ENCODE results near the gene ZFHX3. TPM values are rescaled to one million over a fixed set of nuclear protein-coding genes. Genes with fewer than 3 reads are reported as not detected.

Gene ZFHX3
- total and polyA plus RNA-seq, 7 experiments from 2014 or later, result 0.09 to 9.8 (median 1.7) TPM

GRCh38 chr16:72922714-72923113 lies 125.2 kb downstream of the ZFHX3 start:
- peaks cover 0 to 8% (median 0%) of the 10 kb centered on the region in 5 donors for H3K36me3 Mint-ChIP-seq
- no peaks in the 10 kb centered on the region for H3K36me3 ChIP-seq (ENCODE audit: control insufficient read depth in 2 of 3, insufficient read depth in 3 of 3, low read length in 3 of 3)
- no peak for ATAC-seq
- peaks cover 0 to 2% (median 0%) of the 10 kb centered on the region in 11 donors for H3K9me3 Mint-ChIP-seq
- H3K27me3 Mint-ChIP-seq, result peaks cover 0 to 18% (median 0%) of the 10 kb centered on the region in 5 donors
- no peak overlapping the region for H3K4me3 ChIP-seq (ENCODE audit: low read length)
- no peak for DNase-seq
- POLR2A ChIA-PET, result no interaction called here
- intact Hi-C loops (cut with micrococcal nuclease), result loop anchor here in 1 of 2 donors (5.0 to 10.0 kb wide), 2 partner anchors 48 to 135 kb away; no protein-coding TSS in a partner anchor
- no peaks in the 10 kb centered on the region for H3K4me1 ChIP-seq (ENCODE audit: control insufficient read depth in 2 of 2, insufficient read depth in 2 of 2, low read length in 2 of 2)
- H3K9me3 ChIP-seq (ENCODE audit: control insufficient read depth in 2 of 3, low read length in 3 of 3), result no peaks in the 10 kb centered on the region
- CTCF ChIA-PET, result no interaction called here
- peaks cover 0 to 2% of the 10 kb centered on the region in 2 donors for H3K27me3 ChIP-seq (ENCODE audit: control insufficient read depth in 2 of 2, insufficient read depth in 2 of 2, low read length in 2 of 2)
- peaks cover 6 to 29% (median 11%) of the 10 kb centered on the region in 7 donors for H3K4me1 Mint-ChIP-seq
- no peak overlapping the region for H3K27ac ChIP-seq (ENCODE audit: low read depth, low read length)
- peak overlapping the region in 3 of 9 donors; percentile 9 to 63 (median 36) for H3K27ac Mint-ChIP-seq
- peak overlapping the region in 3 of 10 donors; percentile 16 to 39 (median 18) for H3K4me3 Mint-ChIP-seq

- POLR2A ChIA-PET, result no interaction called here
- DNase-seq, result no peak
- H3K4me3 Mint-ChIP-seq, result peak overlapping the region in 8 of 10 donors; percentile 12 to 81 (median 68)
- no peaks in the 10 kb centered on the region for H3K9me3 ChIP-seq (ENCODE audit: control insufficient read depth in 2 of 3, low read length in 3 of 3)
- peaks cover 6 to 29% (median 11%) of the 10 kb centered on the region in 7 donors for H3K4me1 Mint-ChIP-seq
- H3K36me3 Mint-ChIP-seq, result peaks cover 0 to 8% (median 0%) of the 10 kb centered on the region in 5 donors
- peaks cover 0 to 18% (median 0%) of the 10 kb centered on the region in 5 donors for H3K27me3 Mint-ChIP-seq
- no peak for ATAC-seq
- CTCF ChIA-PET, result no interaction called here
- H3K27me3 ChIP-seq (ENCODE audit: control insufficient read depth in 2 of 2, insufficient read depth in 2 of 2, low read length in 2 of 2), result peaks cover 0 to 2% of the 10 kb centered on the region in 2 donors
- peak overlapping the region in 4 of 9 donors; percentile 26 to 86 (median 68) for H3K27ac Mint-ChIP-seq
- H3K4me3 ChIP-seq (ENCODE audit: low read length), result no peak overlapping the region
- no peaks in the 10 kb centered on the region for H3K36me3 ChIP-seq (ENCODE audit: control insufficient read depth in 2 of 3, insufficient read depth in 3 of 3, low read length in 3 of 3)
- no peaks in the 10 kb centered on the region for H3K9me3 Mint-ChIP-seq
- intact Hi-C loops (cut with micrococcal nuclease), result loop anchor here in 1 of 2 donors (1.0 to 10.0 kb wide), 4 partner anchors 11 to 257 kb away; no protein-coding TSS in a partner anchor
- no peaks in the 10 kb centered on the region for H3K4me1 ChIP-seq (ENCODE audit: control insufficient read depth in 2 of 2, insufficient read depth in 2 of 2, low read length in 2 of 2)
- no peak overlapping the region for H3K27ac ChIP-seq (ENCODE audit: low read depth, low read length)
Observed at GRCh38 chr16:72921620-72922019, 126.3 kb downstream of the ZFHX3 start.

DNA sequence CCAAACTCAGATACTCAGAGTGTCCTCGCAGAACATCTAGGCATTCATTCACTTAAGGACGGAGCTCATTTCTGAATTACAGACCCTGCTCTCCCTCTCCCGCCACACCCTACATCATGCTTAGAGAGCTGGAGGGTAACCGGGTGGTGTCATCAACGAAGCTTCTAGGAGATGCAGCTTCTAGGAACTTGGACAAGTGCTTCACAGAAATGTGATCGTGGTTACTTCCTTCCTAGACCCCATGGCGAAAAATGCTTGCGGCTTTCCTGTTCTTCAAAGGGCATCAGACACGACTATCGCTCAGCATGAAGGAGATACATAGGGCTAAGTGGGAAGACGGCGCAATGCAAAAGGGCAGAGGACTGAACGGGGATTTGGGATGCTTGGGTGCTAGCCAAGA lies 126.8 kb downstream of the ZFHX3 start:
- Histone ChIP-seq H3K27ac (ENCODE audit: low read depth, low read length) (no peak overlapping the region), H3K27me3 (ENCODE audit: control insufficient read depth in 2 of 2, insufficient read depth in 2 of 2, low read length in 2 of 2) (peaks cover 0 to 2% of the 10 kb centered on the region in 2 donors), H3K9me3 (ENCODE audit: control insufficient read depth in 2 of 3, low read length in 3 of 3) (no peaks in the 10 kb centered on the region), H3K36me3 (ENCODE audit: control insufficient read depth in 2 of 3, insufficient read depth in 3 of 3, low read length in 3 of 3) (no peaks in the 10 kb centered on the region), H3K4me3 (ENCODE audit: low read length) (no peak overlapping the region), H3K4me1 (ENCODE audit: control insufficient read depth in 2 of 2, insufficient read depth in 2 of 2, low read length in 2 of 2) (no peaks in the 10 kb centered on the region)
- Mint-ChIP-seq H3K4me3 (peak overlapping the region; percentile 12 to 81 (median 62)), H3K27me3 (peaks cover 0 to 18% (median under 1%) of the 10 kb centered on the region in 5 donors), H3K9me3 (no peaks in the 10 kb centered on the region), H3K27ac (peak overlapping the region in 5 of 9 donors; percentile 26 to 86 (median 59)), H3K4me1 (peaks cover 6 to 29% (median 11%) of the 10 kb centered on the region in 7 donors), H3K36me3 (peaks cover 0 to 8% (median 0%) of the 10 kb centered on the region in 5 donors)
- POLR2A ChIA-PET, result no interaction called here
- CTCF ChIA-PET, result interaction anchor here (0.6 kb wide), 1 partner anchor 132 kb away, joined by 3 read pairs; no protein-coding TSS in a partner anchor
- peak in 1 of 9 donors; percentile 22 for DNase-seq
- intact Hi-C loops (cut with micrococcal nuclease), result loop anchor here in 1 of 2 donors (1.0 to 10.0 kb wide), 4 partner anchors 11 to 256 kb away; no protein-coding TSS in a partner anchor
- ATAC-seq, result no peak

- CTCF ChIA-PET, result no interaction called here
Observed at GRCh38 chr16:72917051-72917450, 130.9 kb downstream of the ZFHX3 start.

DNA sequence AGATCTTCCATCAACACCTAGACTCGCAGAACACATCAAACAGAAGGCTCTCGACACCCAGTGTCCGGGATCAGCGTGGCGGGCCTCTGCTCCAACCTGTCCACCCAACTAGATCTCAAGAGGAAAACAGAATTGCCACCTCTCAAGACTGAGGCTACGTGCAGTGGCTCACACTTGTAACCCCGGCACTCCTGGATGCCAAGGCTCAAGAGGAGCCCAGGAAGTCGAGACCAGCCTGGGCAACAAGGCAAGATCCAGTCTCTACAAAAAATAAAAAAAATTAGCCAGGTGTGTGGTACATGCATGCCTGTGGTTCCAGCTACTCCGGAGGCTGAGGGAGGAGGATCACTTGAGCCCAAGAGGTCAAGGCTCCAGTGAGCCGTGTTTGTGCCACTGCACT lies 132.6 kb downstream of the ZFHX3 start:
- Mint-ChIP-seq H3K27me3 (peaks cover 0 to 13% (median 0%) of the 10 kb centered on the region in 5 donors), H3K4me3 (no peak overlapping the region), H3K27ac (no peak overlapping the region), H3K9me3 (no peaks in the 10 kb centered on the region), H3K36me3 (peaks cover 0 to 2% (median 0%) of the 10 kb centered on the region in 5 donors), H3K4me1 (peaks cover 0 to 4% (median 2%) of the 10 kb centered on the region in 7 donors)
- H3K4me3 ChIP-seq (ENCODE audit: low read length), result no peak overlapping the region
- no peaks in the 10 kb centered on the region for H3K4me1 ChIP-seq (ENCODE audit: control insufficient read depth in 2 of 2, insufficient read depth in 2 of 2, low read length in 2 of 2)
- intact Hi-C loops (cut with micrococcal nuclease), result no loop called here
- H3K36me3 ChIP-seq (ENCODE audit: control insufficient read depth in 2 of 3, insufficient read depth in 3 of 3, low read length in 3 of 3), result no peaks in the 10 kb centered on the region
- H3K27me3 ChIP-seq (ENCODE audit: control insufficient read depth in 2 of 2, insufficient read depth in 2 of 2, low read length in 2 of 2), result no peaks in the 10 kb centered on the region
- ChIA-PET CTCF (no interaction called here), POLR2A (no interaction called here)
- ATAC-seq (no peak), DNase-seq (no peak)
- H3K27ac ChIP-seq (ENCODE audit: low read depth, low read length), result no peak overlapping the region
- H3K9me3 ChIP-seq (ENCODE audit: control insufficient read depth in 2 of 3, low read length in 3 of 3), result no peaks in the 10 kb centered on the region

More at GRCh38 chr16:72917051-72917450, 130.9 kb downstream of the ZFHX3 start:
- no peaks in the 10 kb centered on the region for H3K36me3 ChIP-seq (ENCODE audit: control insufficient read depth in 2 of 3, insufficient read depth in 3 of 3, low read length in 3 of 3)
- Mint-ChIP-seq H3K27ac (no peak overlapping the region), H3K4me3 (no peak overlapping the region), H3K4me1 (peaks cover 6 to 19% (median 9%) of the 10 kb centered on the region in 7 donors), H3K9me3 (no peaks in the 10 kb centered on the region), H3K36me3 (peaks cover 0 to 7% (median 0%) of the 10 kb centered on the region in 5 donors), H3K27me3 (peaks cover 0 to 10% (median 2%) of the 10 kb centered on the region in 5 donors)
- intact Hi-C loops (cut with micrococcal nuclease), result no loop called here
- POLR2A ChIA-PET, result no interaction called here
- DNase-seq, result no peak
- ATAC-seq, result no peak
- no peaks in the 10 kb centered on the region for H3K9me3 ChIP-seq (ENCODE audit: control insufficient read depth in 2 of 3, low read length in 3 of 3)
- no peak overlapping the region for H3K27ac ChIP-seq (ENCODE audit: low read depth, low read length)
- H3K4me1 ChIP-seq (ENCODE audit: control insufficient read depth in 2 of 2, insufficient read depth in 2 of 2, low read length in 2 of 2), result no peaks in the 10 kb centered on the region
- H3K4me3 ChIP-seq (ENCODE audit: low read length), result no peak overlapping the region
- peaks cover 0 to 2% of the 10 kb centered on the region in 2 donors for H3K27me3 ChIP-seq (ENCODE audit: control insufficient read depth in 2 of 2, insufficient read depth in 2 of 2, low read length in 2 of 2)

DNA sequence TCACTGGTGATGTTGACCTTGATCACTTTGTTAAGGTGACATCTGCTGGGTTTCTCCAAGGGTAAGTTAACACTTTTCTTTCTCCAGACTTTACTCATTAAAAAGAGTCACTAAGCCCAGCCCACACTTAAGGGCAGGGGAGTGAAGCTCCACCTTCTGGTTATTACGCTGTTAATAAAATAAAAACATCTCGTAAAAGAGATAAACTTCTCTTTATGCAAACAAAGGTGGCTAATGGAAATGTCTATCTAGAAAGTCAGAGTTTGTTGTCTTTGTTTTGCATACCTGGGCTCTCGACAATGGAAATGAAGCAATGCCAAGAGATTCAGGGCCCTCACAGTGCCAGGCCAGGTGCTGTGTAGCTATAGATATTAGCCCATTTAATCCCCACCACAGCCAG lies 134.4 kb downstream of the ZFHX3 start:
- H3K27me3 ChIP-seq (ENCODE audit: control insufficient read depth in 2 of 2, insufficient read depth in 2 of 2, low read length in 2 of 2), result no peaks in the 10 kb centered on the region
- H3K36me3 ChIP-seq (ENCODE audit: control insufficient read depth in 2 of 3, insufficient read depth in 3 of 3, low read length in 3 of 3), result no peaks in the 10 kb centered on the region
- H3K27ac Mint-ChIP-seq, result no peak overlapping the region
- H3K4me1 Mint-ChIP-seq, result no peaks in the 10 kb centered on the region
- ChIA-PET CTCF (no interaction called here), POLR2A (no interaction called here)
- H3K9me3 Mint-ChIP-seq, result no peaks in the 10 kb centered on the region
- H3K27me3 Mint-ChIP-seq, result peaks cover 0 to 20% (median 0%) of the 10 kb centered on the region in 5 donors
- H3K4me3 Mint-ChIP-seq, result no peak overlapping the region
- ATAC-seq (no peak), DNase-seq (no peak)
- H3K4me3 ChIP-seq (ENCODE audit: low read length), result no peak overlapping the region
- no peaks in the 10 kb centered on the region for H3K9me3 ChIP-seq (ENCODE audit: control insufficient read depth in 2 of 3, low read length in 3 of 3)
- no peaks in the 10 kb centered on the region for H3K4me1 ChIP-seq (ENCODE audit: control insufficient read depth in 2 of 2, insufficient read depth in 2 of 2, low read length in 2 of 2)
- intact Hi-C loops (cut with micrococcal nuclease), result no loop called here
- H3K36me3 Mint-ChIP-seq, result no peaks in the 10 kb centered on the region
- H3K27ac ChIP-seq (ENCODE audit: low read depth, low read length), result no peak overlapping the region

GRCh38 chr16:72911971-72912370 lies 136.0 kb downstream of the ZFHX3 start:
- H3K9me3 Mint-ChIP-seq, result no peaks in the 10 kb centered on the region
- no peak overlapping the region for H3K4me3 ChIP-seq (ENCODE audit: low read length)
- intact Hi-C loops (cut with micrococcal nuclease), result no loop called here
- no peaks in the 10 kb centered on the region for H3K4me1 Mint-ChIP-seq
- DNase-seq (no peak), ATAC-seq (no peak)
- peaks cover 0 to 21% (median 0%) of the 10 kb centered on the region in 5 donors for H3K27me3 Mint-ChIP-seq
- CTCF ChIA-PET, result no interaction called here
- POLR2A ChIA-PET, result no interaction called here
- no peak overlapping the region for H3K4me3 Mint-ChIP-seq
- H3K36me3 Mint-ChIP-seq, result peaks cover 0 to 2% (median 0%) of the 10 kb centered on the region in 5 donors
- no peak overlapping the region for H3K27ac ChIP-seq (ENCODE audit: low read depth, low read length)
- no peaks in the 10 kb centered on the region for H3K4me1 ChIP-seq (ENCODE audit: control insufficient read depth in 2 of 2, insufficient read depth in 2 of 2, low read length in 2 of 2)
- H3K36me3 ChIP-seq (ENCODE audit: control insufficient read depth in 2 of 3, insufficient read depth in 3 of 3, low read length in 3 of 3), result no peaks in the 10 kb centered on the region
- H3K9me3 ChIP-seq (ENCODE audit: control insufficient read depth in 2 of 3, low read length in 3 of 3), result no peaks in the 10 kb centered on the region
- H3K27me3 ChIP-seq (ENCODE audit: control insufficient read depth in 2 of 2, insufficient read depth in 2 of 2, low read length in 2 of 2), result no peaks in the 10 kb centered on the region
- H3K27ac Mint-ChIP-seq, result no peak overlapping the region

All from naive thymus-derived CD4-positive, alpha-beta T cell (primary cell).